DMS114 treated with DMSO at 0.1 percent for 48 hours (cell line): ENCODE data around the gene FTCDNL1.

Source experiments
- DNase-seq: peaks from one replicate; lab custom pipeline; 2025; ENCODE audit not compliant: unreplicated experiment; lab: John Stamatoyannopoulos, UW

Gene FTCDNL1

DNA sequence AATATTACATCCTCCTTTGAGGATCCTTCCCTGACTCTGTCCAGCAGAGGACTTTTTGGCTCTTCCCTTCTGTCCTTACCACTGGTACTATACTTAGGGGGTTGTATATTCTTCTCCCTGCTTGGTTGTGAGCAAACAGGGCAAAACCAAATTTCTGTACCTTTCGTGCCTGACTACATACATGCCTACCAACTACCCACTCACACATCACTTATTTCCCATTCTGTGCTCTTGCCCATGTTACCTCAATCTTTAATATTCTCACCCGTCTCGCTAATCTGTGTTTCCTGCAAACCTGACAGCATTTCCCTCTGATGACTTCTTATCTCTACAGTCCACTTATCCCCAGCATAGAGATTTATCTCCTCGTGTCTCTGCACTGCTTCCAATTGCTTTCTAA lies 58.6 kb downstream of the FTCDNL1 start:
- DNase-seq: no peak

DNA sequence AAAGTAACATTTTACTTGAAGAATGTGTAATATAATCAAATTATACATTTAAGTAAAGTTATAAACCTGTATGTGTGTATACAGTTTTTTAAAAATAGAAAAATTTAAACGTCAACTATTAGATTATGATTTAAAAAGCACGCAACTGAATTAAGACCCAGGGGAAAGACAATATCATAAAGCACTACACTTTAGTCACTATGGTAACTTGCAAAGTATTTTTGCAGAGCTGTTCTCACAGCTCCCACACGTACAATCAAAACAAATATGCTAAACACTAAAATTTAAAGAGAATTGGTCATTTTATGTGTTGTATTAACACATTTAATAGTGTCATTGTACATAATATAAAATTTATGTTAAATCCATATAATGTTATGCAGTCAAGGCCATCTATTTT lies 59.7 kb downstream of the FTCDNL1 start:
- DNase-seq: no peak

DNA sequence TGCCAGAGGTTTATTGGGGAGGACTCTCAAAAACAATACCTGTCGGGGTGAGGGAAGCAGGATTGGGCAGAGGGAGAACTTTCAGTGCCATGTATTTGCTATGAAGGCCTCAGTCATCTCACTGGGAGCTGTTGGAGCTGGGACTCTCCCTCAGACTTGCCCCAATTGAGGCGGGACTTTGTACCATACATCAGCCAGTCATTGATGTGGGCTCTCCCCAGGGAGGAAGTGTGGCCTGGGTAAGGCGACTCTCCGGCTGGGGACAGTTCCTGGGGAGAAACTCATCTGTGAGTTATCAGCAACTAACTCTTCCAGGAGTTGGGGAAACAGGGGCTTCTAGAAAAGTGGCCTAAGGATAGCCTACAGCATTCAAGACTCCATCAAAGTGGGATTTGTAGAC lies 66.5 kb downstream of the FTCDNL1 start:
- no peak for DNase-seq

DNA sequence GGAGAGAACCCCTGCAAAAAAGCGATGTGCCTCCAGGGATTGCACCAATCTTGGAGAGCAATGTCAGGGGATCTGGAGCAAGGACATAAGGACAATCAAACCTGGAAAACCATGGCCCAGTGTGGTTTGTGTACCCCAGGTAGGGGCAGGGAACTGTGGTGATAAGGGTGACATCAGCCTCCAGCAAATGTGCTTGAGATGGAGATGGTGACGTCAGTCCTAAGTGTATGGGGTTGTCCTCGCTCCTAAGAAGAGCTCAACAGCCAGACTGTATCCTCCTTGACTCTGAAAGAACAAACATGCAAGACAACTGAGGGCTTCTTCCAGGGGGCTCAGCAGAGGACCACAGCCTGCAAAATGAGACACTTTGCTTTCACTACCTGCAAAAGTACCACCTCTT lies 71.4 kb downstream of the FTCDNL1 start:
- DNase-seq: no peak

DNA sequence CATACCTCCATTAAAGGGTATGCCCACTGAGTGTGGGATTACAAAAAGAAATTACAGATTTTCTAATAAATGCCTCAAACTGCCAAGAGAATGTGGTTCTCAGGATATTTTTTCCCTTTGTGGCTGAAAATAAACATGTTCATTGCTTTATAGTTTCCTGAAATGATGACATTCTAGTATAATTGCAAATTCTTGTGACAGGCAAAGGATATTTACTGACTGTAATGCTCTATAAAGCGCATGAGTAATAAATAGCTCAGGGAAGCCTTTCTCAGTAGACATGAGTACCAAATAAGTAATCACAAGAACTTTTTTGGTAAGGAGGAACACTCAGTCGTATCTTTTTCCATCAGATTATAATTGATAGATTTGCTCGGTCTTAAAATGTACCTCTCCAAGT lies 72.3 kb downstream of the FTCDNL1 start:
- no peak for DNase-seq

DNA sequence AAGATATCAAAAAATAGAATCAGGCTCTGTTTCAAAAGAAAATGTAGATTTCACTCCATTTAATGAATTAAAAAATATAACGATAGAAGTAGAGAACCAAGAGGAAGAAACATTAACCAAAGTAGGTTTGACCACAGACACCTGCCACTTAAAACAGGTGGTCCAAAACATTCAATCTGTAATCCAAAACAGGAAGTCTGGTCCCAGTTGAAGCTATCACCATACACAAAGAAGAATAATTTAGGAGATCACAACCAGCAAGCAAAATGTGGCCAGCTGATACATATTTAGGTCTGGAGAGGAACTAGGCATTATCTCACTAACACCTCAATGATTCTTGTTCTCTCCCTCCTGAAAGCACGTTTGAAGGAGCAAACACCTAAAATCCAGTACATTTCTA lies 73.1 kb downstream of the FTCDNL1 start:
- DNase-seq: no peak

DNA sequence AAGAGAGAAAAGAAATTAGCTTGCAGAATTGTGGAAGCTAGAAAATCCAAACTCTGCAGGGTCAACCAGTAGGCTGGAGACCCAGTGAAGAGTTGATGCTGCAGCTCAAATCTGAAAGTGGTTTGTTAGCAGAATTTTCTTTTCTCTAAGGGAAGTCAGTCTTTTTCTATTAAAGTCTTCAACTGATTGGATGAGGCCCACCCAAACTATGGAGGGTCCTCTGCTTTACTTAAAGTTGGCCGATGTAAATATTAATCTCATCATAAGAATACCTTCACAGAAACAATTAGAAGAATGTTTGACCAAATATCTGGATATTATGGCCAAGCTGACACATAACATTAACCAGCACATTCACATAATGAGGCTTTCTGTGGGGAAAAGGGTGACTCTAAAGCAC lies 73.7 kb downstream of the FTCDNL1 start:
- DNase-seq: no peak

DNA sequence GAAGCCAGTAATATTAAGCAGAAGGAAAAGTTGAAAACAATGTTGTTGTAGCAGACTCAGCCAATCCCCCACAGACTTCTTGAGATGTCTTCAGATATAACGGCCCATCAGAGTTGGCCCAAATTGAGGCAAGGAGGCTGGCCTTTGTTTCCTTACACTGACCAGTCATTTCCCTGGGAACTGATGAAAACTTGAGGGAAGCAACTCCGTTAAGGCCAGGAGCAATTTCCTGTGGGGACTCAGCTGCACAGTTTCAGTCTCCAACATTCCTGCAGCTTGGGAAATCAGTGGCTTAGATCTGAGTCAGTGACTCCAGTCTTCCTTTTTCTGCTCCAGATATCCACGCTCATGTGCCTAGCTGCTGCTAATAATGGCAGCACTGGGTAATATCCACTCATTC lies 75.7 kb downstream of the FTCDNL1 start:
- no peak for DNase-seq

DNA sequence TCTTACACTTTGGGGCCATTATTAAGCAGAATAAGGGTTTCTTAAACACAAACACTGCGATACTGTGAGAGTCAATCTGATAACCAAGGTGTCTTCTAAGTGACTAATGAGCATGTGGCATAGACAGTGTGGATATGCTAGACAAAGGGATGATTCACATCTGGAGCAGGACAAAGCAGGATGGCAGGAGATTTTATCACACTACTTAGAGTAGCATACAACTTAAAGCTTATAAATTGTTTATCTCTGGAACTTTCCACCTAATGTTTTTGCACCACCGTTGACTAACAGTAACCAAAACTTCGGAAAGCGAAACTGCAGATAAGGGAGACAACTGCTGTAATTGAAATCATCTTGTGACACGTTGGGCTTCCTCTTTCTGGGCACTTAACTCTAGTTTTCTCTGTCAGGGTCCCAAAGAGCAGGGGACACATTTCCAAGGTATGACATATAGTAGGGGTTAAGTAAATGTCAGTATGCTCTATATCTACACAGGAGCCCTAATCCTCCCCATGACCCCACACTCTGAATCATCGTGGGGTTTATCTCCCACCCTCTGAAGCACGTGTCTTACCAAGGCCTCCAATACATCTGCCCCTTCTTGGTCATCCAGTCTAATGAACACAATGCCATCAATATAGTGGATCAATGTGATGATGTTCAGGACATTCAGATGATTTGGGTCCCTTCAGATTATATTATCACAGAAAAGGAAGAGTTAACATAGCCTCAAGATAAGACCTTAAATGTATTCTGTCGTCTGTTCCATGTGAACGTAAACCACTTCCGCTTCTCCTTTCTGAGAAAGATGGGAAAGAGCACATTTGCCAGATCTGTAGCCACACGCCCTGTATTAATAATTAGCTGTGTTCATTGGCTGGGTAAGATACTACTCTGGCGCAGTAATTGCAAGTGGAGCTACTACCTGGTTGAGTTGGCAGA lies 78.7 kb downstream of the FTCDNL1 start:
- DNase-seq: no peak

DNA sequence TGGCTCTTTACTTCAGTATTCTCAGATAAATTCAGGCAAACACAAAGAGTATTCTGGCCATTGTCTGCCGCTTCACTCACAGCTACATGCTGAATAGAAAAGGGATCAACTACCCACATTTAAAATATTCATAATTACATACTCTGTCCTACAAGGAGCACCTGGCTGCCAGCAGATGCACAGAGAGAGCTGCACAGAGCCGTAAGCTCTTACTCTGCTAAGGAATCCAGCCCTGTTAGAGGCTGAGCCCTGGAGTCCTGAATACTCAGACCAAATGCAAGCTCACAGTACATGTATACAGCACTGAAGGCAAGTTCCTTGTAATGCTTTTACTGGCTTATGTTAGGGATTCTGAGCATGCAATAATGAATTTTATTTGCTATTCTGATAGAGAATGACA lies 80.3 kb downstream of the FTCDNL1 start:
- DNase-seq: no peak

DNA sequence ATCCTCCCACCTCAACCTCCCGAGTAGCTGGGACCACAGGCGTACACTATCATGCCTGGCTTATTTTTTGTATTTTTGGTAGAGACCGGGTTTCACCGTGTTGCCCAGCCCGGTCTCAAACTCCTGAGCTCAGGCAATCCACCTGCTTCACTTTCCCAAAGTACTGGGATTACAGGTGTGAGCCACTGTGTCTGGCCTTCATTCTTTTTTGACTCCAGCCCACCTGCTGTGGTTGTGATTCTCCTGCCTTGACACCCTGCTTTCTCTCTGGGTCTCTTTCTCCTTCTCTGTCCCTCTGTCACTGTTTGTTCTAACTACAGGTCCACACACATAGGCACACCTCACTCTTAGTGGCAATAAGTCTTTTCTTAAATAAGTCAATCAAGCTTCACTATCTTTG lies 85.3 kb downstream of the FTCDNL1 start:
- DNase-seq: no peak

DNA sequence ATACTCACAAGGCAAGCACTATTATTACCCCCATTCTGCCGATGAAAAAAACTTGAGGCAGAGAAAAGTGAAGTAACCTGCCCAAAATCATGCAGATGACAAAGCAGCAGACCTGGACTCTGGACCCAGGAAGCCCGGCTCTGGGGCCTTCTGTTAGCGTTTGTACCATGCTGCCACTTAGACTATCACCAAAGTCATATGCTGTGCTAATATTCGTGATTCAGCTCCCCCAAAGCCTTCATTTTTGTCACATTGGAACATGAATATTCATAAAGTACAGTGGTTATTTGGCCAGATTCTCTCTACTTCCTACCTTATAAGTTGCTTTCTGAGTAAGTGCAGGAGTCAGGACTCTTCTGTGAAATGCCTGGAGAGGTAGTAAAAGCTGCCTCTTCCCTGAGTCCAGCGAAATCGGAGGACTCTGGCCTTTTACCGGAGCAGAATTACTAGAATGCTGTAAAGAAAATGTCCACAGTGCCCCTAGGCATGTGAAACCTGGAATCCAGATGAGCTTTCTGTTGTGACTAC lies 86.7 kb downstream of the FTCDNL1 start:
- DNase-seq: no peak

DNA sequence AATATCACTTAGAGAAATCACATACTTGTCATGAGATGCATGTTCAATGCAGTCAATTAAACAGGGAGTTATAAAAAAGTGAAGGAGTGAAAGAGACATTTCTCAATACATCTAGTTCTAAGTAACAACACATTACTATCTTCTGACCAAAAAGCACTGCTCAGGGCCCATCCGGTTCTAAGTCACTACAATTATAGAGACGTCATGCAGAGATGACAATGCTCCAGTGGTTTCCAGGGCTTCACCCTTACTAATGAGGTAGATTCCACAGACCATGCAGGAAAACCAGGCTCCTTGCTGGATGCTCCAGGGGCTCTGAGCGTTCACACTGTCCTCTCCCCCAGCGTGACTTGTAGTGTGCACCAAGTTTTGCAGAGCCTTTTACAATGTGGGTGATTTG lies 88.0 kb downstream of the FTCDNL1 start:
- DNase-seq: no peak

DNA sequence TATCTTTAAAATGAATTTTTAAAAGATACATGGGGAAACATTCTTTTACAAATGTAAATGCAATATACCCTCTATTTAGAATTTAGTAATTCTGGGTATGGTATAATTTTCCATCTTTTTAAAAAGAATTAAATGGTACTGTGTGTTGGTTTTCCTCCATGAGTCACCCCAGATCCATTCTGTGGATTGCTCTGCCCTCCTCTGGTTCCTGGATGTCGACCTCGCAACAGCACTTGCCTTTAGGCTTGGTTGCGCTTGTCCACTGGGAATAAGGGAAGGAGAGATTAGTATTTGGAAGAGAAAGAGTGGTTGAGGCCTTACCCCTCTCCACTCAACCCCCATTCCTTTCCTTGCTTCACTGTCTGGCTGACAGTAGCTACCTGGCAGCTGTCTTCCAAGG lies 90.4 kb downstream of the FTCDNL1 start:
- no peak for DNase-seq

DNA sequence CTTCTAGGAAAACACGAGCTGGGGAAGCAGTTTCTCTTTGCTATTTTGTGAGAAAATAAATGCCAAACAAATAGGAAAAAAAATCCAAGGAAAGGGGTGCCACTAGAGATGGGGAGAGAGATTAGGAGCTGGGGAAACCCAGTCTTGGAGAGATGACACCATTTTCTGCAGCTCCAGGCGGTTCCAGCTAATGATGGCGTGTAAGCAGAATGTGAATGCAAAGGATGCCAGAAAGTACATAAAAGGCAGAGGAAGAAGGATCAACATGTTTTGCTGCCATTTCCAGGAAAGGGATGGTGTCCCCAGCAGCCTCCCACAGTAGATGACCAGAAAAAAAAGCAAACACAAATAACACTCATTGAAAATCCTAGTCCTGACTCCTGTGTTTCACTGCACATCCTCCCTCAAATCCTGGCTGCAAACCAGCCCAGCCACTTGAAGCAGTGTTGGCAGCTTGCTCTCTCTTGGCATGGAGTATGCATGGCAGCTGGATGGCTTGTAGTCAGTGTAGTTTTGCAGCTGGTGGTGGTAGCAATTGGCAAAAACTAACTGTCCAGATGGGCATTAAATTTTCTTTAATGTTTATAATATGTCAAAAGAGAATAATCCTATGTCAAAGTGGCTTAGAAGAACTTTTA lies 93.6 kb downstream of the FTCDNL1 start:
- no peak for DNase-seq

DNA sequence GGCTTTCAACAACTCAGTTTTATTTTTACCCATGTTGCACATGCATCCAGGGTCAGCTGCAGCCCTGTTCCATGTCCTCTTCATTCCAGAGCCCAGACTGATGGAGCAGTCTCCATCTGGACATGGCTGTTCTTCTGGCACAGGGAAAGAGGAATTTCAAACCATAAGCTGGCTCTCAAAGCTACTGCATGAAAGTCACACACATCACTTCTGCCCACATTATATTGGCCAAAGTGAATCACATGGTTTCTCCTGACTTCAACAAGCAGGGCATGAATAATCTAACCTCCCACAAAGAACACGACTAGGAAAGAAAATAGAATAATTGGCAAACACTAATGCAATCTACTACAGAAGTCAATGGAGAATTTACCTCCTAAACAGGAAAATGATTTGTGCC lies 94.2 kb downstream of the FTCDNL1 start:
- DNase-seq: no peak

DNA sequence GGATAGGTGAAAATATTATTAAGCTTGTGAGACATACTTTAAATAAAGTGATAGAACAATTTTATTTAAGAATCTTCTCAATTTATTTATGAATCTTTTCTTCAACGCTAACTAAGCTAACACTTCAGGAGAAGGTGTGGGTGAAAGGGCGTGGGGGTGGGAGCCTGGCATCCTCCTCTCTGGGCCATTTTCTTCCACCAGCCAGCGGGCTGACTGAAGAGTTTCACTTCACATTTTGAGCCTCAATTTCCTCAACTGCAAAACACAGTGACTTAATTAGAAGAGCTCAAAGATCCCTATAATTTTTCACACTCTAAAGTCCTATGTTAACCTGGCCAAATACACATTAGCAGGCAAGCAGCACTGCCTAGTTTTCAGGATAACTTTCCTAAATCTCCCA lies 94.8 kb downstream of the FTCDNL1 start:
- no peak for DNase-seq

DNA sequence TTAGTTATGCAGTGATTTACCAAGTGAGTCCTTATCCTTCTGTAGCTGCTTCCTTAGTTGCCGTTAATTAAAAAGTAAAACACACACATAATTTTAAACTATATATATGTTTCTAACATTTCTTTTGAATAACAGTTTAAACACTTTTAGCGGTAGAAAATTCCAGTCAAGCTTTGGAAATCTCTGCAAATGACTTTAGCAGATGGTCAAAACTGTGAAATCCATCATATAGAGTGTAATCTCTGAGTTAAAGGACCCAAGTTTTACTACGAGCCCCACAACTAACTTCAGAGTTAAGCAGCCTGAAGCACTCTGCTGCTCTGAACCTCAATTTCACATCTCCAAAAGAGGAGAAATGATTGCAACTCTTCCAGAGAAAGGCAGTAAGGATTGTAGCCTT lies 96.2 kb downstream of the FTCDNL1 start:
- DNase-seq: no peak

DNA sequence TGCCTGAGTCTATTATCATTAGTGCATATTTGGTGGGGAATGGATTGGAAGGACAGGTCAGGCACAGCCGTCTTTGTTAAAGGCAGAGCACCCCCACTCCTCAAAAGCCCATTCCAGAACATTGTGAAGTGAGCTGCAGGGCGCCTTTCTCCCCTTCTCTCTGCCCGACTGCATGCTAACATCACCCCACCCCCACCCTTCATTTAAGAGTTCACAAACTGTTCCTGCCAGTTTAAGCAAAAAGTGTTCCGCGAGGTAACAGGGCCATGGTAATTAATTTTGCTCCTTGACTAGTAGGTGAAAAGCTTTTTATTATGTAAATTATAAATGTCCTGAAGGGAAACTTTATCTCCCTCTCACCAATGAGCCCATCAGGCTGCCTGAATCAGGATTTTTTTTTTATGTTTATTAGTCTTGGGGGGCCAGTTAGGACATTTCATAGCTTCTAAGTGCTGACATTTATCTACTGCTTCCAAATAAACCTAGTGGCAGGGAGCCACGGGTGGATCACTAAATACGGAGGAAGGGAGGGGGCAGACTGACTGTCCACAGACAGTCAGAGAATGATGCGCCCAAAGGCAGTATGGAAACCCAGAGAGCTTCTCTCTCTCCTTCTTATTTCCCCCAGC lies 99.4 kb downstream of the FTCDNL1 start:
- no peak for DNase-seq

DNA sequence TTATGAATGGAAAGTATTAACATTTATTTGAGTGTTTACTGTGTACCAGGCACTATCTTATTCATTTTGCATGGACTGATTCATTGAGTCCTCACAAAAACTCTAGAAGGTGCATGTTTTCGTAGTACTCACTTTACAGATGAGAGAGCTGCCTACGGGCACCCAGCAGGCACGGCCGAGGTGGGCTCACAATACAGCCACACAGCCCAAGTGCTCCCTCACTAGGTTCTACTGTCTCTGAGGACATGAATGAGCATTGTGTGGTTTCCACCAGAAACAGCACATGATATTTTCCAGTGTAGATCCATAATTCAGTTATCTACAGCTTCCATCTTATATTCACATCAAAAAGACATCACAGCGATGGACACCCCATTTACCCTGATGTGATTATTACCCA lies 101.4 kb downstream of the FTCDNL1 start:
- no peak for DNase-seq

DNA sequence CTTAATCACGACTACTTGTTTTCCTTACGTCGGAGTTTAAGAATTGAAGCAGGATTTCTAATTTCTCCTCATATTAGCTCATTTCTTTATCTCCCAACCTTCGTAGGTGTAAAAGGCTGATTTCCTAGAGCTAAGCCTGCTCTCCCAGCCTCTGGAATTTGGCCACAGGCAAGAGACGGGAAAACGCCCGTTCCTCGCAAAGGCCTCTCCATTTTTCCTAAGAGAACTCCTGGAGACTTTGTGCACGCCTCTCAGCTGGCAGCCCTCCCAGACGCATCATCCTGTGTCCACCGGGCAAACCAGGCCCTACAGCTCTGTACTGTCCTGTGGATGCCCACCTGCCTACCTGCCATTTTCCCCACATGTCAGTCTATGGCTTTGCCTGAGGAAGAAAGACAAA lies 106.3 kb downstream of the FTCDNL1 start:
- no peak for DNase-seq

DNA sequence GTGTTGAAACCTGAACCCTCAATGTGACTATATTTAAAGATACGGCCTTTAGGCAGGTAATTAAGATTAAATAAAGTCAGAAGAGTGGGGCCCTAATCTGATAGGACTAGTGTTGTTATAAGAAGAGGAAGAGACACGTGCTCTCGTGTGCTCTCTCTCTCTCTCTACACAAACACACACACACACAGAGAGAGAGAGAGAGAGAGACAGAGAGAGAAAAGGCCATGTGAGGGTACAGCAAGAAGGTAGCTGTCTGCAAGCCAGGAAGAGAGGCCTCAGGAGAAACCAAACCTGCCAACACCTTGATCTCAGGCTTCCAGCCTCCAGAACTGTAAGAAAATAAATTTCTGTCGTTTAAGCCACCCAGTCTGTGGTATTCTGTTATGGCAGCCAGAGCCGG lies 106.7 kb downstream of the FTCDNL1 start:
- no peak for DNase-seq
